IMR-90 (cell line): ENCODE data around the gene ATP7A.

Experiments used
- BHLHE40 ChIP-seq: fragments of 150-350 bp; IDR thresholded peaks from 2 replicates; pipeline ENCODE4 v1.6.1; 2016; ENCODE audit warnings: mild to moderate bottlenecking, low read depth, low read length
- CEBPB ChIP-seq: IDR thresholded peaks from 2 replicates; pipeline ENCODE4 v1.6.1; 2012; ENCODE audit warnings: low read depth, low read length, improper control_type of control experiment
- FOS ChIP-seq: fragments of 150-350 bp; IDR thresholded peaks from 2 replicates; pipeline ENCODE4 v1.6.1; 2016; ENCODE audit warnings: low read depth, low read length
- MAFK ChIP-seq: IDR thresholded peaks from 2 replicates; pipeline ENCODE4 v1.6.1; 2012; ENCODE audit warnings: low read depth, low read length, improper control_type of control experiment
- POLR2A ChIP-seq: IDR thresholded peaks from 2 replicates; pipeline ENCODE4 v1.6.1; 2012; ENCODE audit warnings: mild to moderate bottlenecking, low read depth, low read length
- RAD21 ChIP-seq: IDR thresholded peaks from 2 replicates; pipeline ENCODE4 v1.6.1; 2012; ENCODE audit warnings: low read length, improper control_type of control experiment
- RCOR1 ChIP-seq: IDR thresholded peaks from 2 replicates; pipeline ENCODE4 v1.6.1; 2012; ENCODE audit warnings: mild to moderate bottlenecking, low read length, improper control_type of control experiment; ENCODE audit not compliant: insufficient replicate concordance
- RFX5 ChIP-seq: IDR thresholded peaks from 2 replicates; pipeline ENCODE4 v1.8.0; 2012; ENCODE audit warnings: low read depth, mild to moderate bottlenecking, low read length, moderate library complexity
- SMC3 ChIP-seq: fragments of 150-350 bp; IDR thresholded peaks from 2 replicates; pipeline ENCODE4 v1.6.1; 2016; ENCODE audit warnings: low read depth, mild to moderate bottlenecking, antibody characterized with exemption, low read length, moderate library complexity
- TF ChIP-seq, protein P1 (sequence below): conservative IDR thresholded peaks from 2 replicates; pipeline ENCODE4 v1.5.1; 2012; ENCODE audit warnings: mild to moderate bottlenecking, low read depth, low read length, improper control_type of control experiment
- TF ChIP-seq, protein P2 (sequence below): fragments of 150-350 bp; IDR thresholded peaks from 2 replicates; pipeline ENCODE4 v1.6.1; 2017; ENCODE audit warnings: mild to moderate bottlenecking, antibody characterized with exemption, low read length, low read depth

DNA sequence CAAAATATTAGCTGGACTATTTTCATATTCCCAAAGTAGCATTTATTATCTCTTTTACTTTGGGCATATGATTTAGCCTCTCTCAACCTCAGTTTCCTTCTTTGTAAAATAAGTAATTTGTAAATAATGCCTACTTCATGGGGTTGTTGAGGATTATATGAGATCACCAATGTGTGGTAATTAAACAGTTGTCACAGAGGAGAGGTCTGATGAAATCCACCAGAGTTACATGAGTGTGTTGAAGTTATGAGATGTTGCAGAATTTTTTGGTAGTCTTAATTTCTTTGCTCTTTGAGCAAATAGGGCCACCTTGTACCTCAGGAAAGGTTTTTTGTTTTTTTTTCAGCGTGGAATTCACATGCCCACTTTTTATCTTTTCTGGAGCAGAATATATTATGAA is 9.8 kb upstream of the ATP7A start:
- TF ChIP-seq POLR2A (no peak), RFX5 (no peak), CEBPB (no peak), BHLHE40 (no peak), RAD21 (no peak), MAFK (no peak), FOS (no peak), SMC3 (no peak), RCOR1 (no peak)
- TF ChIP-seq, protein P1, sequence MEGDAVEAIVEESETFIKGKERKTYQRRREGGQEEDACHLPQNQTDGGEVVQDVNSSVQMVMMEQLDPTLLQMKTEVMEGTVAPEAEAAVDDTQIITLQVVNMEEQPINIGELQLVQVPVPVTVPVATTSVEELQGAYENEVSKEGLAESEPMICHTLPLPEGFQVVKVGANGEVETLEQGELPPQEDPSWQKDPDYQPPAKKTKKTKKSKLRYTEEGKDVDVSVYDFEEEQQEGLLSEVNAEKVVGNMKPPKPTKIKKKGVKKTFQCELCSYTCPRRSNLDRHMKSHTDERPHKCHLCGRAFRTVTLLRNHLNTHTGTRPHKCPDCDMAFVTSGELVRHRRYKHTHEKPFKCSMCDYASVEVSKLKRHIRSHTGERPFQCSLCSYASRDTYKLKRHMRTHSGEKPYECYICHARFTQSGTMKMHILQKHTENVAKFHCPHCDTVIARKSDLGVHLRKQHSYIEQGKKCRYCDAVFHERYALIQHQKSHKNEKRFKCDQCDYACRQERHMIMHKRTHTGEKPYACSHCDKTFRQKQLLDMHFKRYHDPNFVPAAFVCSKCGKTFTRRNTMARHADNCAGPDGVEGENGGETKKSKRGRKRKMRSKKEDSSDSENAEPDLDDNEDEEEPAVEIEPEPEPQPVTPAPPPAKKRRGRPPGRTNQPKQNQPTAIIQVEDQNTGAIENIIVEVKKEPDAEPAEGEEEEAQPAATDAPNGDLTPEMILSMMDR, result no peak
- TF ChIP-seq, protein P2, sequence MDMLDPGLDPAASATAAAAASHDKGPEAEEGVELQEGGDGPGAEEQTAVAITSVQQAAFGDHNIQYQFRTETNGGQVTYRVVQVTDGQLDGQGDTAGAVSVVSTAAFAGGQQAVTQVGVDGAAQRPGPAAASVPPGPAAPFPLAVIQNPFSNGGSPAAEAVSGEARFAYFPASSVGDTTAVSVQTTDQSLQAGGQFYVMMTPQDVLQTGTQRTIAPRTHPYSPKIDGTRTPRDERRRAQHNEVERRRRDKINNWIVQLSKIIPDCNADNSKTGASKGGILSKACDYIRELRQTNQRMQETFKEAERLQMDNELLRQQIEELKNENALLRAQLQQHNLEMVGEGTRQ, result no peak
